Fibroblast of skin of abdomen (primary cell): ENCODE data around the gene FASLG. TPM values are rescaled to one million over a fixed set of nuclear protein-coding genes. Genes with fewer than 3 reads are reported as not detected.
A peak's percentile ranks its signal among the peaks of the same experiment; 100 is the strongest.
"Not testable (repeated sequence)": the region's sequence is repeated elsewhere in the genome, so short reads cannot be mapped to it uniquely, and the experiment has no call there.

Experiments
- DNase-seq: peaks from one replicate; pipeline ENCODE4 v3.0.0-alpha.2; 2013
- polyA plus RNA-seq, 2 experiments: library from polyadenylated mRNA; unstranded; fragments of 120-200 nt; gene quantifications; one replicate each; pipeline ENCODE4 v1.2.1, GENCODE V29; 2013; ENCODE audit not compliant: insufficient read length in 2 of 2

Gene FASLG, protein sequence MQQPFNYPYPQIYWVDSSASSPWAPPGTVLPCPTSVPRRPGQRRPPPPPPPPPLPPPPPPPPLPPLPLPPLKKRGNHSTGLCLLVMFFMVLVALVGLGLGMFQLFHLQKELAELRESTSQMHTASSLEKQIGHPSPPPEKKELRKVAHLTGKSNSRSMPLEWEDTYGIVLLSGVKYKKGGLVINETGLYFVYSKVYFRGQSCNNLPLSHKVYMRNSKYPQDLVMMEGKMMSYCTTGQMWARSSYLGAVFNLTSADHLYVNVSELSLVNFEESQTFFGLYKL
- not detected for polyA plus RNA-seq (2013, experiment 1 of 2; ENCODE audit: insufficient read length)
- polyA plus RNA-seq (2013, experiment 2 of 2; ENCODE audit: insufficient read length): not detected

DNA sequence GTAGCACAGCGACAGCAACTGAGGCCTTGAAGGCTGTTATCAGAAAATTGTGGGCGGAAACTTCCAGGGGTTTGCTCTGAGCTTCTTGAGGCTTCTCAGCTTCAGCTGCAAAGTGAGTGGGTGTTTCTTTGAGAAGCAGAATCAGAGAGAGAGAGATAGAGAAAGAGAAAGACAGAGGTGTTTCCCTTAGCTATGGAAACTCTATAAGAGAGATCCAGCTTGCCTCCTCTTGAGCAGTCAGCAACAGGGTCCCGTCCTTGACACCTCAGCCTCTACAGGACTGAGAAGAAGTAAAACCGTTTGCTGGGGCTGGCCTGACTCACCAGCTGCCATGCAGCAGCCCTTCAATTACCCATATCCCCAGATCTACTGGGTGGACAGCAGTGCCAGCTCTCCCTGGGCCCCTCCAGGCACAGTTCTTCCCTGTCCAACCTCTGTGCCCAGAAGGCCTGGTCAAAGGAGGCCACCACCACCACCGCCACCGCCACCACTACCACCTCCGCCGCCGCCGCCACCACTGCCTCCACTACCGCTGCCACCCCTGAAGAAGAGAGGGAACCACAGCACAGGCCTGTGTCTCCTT, at the start of gene FASLG:
Gene FASLG (plus strand): TSS at position 233 of the 583 bp plus-strand sequence. CDS start 99 bp downstream, at position 332.
- no peak for DNase-seq

DNA sequence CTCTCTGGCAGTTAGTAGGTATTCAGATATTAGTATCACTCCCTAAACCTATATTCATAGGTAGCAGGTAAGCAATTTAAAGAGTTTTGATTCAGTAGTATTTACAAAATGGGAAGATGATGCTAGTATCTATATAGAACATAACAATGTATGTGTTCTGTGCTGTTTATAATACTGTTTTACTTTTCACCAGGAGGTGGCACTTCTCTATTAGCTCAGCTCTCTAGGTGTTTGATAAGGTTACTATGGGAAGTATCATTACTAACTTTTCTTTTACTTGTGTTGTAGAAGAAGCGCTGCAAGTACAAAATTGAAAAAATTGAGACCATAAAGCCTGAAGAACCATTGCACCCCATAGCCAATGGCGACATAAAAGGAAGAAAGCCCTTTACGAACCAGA, 49.4 kb upstream of the FASLG start:
- peak; percentile 14 for DNase-seq

DNA sequence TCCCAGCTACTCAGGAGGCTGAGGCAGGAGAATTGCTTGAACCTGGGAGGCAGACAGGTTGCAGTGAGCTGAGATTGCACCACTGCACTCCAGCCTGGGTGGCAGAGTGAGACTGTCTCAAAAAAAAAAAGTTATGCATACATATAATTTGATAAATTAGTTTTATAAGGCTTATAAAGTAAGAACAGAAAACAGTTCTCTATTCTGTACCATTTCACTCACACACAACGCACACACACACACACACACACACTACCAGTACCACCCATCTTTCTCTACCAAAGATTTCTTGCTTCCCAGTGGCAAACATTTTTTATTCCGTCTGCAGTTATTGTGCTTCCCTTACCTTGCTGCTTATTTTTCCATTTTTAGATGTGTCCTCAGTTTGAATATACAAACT, 46.4 kb upstream of the FASLG start:
- DNase-seq: no peak

DNA sequence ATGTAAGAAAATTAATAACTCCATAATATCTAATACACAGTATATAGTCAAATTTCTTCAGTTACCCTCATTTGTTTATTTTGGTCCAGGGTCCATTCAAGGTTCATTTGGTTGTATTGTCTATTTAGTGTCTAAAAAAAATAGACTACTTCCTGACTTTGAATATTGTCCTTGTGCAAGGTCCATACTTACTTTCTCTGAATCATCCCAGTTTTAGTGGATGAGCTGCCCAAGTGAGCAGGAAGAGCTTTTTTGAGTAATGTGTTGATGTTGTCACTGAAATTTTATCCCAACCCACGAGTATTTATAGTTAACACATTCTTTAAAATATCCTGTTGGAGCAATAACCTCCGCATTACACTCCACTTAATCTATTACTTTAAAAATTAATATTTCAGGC, 45.6 kb upstream of the FASLG start:
- DNase-seq: no peak

DNA sequence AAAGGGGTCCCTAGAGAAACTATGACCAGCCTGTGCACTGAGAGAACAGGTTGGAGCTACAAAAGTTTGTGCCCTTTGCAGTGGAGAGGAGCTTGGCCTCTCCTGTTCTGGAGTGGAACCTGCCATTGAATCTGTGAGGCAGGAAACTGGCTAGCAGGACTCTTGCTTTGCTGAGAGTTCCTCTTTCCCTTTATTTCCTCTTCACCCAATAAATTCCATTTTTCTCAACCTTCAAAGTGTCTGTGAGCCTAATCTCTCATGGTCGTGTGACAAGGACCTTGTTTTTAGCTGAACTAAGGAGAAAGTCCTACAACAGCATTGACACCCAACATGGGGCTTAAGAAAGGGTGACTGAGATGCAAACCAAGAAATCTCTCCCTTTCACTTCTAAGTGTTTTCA, 42.7 kb upstream of the FASLG start:
- no peak for DNase-seq

DNA sequence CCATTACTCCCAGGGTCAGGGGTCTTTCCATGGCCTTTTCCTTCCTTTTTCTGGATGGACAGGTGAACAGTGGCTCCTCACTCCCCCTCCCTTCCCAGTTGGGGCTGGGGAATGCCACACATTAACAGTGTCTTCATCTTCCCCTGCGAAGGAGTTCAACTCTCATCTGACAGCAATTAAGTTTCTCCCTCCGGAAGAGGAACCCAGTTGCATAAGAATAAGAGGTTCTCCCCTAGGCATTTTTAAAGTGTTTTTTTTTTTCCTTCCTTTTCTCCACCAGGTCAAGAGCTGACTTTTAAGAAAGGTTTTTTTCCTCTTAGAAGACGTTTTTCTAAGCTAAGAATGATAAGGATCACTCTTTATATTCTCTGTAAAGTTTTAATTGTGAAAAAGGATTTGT, 42.3 kb upstream of the FASLG start:
- no peak for DNase-seq

DNA sequence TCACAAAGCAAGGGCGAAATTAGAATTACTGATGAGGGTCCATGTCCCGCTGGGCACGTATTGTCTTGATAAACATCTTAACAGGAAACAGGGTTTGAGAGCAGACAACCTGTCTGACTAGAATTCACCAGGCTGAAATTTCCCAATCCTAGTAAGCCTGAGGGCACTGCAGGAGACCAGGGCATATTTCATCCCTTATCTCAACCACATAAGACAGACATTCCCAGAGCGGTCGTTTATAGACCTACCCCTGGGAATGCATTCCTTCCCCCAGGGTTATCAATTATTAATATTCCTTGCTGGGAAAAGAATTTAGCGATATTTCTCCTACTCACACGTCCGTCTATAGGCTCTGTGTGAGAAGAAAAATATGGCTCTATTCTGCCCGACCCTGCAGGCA, 38.3 kb upstream of the FASLG start:
- not testable (repeated sequence) for DNase-seq

DNA sequence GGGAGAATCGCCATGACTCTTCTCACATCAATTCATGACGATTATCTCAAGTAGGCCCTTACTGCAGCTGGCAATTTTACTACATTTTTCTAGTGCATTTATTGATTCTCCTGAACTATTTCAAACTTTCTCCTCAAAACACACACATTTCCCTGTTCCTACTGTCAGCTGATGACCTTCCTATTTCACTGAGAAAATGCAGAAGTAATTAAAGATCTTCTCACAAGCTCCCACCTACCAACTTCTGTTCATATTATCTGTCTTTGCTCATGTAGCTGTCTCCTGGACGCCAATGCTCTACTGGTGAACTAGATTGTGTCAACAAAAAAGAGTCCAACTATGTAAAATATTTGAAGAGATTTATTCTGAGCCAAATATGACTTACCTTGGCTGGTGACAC, 36.4 kb upstream of the FASLG start:
- no peak for DNase-seq

DNA sequence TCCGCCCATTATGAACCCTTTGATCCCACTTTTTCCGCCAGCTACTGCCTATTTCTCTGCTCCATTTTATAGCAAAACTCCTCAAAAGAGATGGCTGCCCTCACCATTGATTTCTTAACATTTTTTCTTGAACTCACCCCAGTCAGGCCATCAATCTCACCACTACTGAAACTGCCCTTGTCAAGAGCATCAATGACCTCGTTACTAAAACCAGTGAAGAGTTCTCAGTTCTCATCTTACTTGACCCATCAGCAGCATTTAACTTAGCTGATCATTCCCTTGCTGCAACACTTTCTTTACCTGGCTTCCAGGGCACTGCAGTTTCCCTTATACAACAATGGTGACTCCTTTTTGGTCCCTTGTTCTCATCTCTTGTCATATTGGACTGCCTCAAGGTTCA, 35.2 kb upstream of the FASLG start:
- DNase-seq: no peak

DNA sequence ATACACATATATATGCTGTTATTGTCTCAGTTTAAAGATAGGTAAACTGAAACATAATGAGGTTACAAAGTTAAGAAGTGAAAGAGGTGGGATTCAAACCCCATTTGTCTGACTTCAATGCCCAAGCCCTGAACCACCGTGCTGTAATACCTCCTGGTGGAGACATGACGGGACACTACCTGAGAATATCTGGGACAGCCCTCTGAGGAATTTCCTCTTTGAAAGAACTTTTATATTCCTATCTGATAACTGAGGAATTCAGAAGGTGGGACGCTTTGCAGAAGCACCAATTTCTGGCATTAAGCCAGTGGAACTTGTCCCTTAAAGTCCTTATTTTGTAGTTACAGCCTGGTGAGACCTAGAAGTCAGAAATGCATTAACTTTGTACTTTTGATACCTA, 32.1 kb upstream of the FASLG start:
- no peak for DNase-seq

DNA sequence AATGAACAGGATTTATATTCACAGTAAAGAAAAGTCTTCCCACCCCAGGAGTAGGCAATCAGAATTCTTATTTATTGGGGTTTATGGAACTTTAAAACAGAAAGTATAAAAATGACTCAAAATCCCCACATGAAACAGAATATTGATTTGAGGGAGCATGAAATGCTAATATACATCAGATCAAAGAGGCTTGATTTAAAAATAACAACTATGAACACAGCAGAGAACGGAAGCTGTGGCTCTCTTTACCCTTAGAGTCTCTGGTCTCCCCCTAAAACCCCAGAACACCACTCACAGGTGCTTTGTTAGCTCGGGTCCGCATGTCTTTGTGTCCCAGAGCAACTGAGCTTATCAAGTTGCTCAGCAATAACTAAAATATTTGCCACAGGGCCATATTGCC, 31.2 kb upstream of the FASLG start:
- DNase-seq: no peak

DNA sequence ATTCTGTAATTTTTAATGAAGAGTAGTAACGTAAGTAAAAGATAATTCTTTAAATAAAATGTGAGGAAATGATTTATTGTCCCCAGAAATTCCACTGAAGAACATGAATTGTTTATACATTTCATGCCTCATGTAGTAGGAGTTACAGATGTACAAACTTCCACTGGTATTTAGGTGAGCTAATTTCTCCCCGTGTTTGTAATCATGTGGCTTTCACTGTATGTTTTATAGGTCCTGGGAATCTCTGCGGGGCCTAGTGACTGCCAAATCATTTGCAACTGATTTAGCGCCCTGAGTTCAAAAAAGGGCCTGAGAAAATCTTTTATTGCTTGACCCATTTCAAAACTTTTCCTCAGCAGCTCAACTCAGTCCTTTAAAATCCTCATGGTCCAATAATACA, 30.5 kb upstream of the FASLG start:
- DNase-seq: peak; percentile 45

DNA sequence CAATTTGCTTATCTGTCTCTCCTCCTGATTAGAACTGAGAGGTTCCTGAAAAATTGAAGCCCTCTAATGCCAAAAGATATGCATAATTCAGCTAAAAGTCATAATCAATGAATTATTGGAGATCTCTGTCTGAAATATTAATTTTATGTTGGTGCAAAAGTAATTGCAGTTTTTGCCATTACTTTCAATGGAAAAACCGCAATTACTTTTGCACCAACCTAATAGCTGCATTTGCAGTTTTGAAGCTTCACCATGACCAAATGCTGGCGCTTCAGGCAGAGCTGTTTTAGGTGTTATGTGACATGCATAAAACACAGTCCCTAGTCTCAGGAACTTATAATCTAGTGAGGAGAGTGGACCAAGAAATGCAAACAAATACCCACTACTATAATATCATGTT, 29.7 kb upstream of the FASLG start:
- DNase-seq: no peak

DNA sequence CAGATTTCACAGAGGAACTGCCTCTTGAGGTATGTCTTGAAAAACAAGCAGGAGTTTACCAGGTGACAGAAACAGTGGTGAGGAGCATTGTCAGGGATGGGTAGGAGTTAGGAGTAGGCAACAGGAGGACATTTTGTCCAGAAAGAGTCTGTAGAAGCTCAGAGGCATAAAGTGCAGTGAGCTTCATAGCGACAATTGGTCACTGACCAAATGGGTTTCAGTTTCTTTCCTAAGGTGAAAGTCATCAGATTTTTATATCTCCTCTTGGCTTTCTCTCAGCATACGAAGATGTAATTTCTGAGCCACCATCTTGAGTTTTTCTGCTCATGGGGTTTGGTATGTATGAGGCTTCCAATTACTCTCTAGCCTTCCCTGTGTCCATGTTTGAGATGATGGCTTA, 29.3 kb upstream of the FASLG start:
- no peak for DNase-seq

DNA sequence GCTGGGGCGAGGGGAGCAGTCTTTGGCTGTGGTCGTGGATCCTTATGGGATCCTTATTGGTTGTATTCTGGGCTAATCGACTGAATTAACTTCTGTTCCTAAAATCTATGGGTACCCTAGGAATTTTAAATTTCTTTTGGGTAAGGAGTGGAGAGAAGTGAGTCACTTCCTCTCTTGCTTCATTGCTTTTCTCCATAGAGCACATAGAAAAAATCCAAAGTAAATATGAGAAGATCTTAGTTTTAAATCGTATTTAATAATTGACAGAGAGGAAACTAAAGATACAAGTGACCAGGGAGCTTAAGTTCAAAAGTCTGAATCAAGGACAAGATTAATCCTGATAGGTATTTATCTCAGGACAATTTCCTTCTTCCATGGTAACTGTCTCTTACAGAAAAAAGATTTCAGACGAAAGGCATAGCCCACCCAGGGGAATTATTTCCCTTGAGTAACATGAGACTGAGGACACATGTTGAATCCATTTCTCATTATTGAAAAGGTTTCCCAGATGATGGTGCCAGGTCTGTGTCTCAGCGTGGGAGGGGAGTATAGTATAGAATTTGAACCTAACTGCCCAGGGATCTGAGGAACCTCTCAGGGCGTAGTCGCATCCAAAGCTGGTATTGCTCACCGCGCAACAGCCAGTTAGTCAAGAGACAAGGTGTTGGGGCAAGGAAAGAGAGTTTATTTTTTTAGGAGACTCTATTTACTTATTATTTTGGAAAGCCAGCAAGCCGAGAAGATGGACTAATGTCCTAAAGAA, 28.7 kb upstream of the FASLG start:
- DNase-seq: no peak

DNA sequence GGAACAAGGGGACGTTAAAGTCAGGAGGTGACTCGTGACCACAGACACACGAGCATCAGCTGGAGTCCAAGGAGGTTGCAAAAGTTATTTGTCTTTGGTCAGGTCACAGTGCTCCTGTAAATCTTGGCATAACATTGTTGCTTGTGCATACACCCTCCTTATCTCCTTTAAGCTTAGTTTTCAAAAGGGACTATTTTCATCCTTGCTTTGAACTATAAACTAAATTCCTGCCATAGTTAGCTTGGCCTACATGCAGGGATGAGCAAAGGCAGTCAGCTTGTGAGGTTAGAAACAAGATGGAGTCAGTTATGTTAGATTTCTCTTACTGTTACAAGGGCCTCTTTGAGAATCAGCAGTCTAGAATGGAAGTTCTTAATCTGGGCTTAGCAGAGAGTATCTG, 28.0 kb upstream of the FASLG start:
- DNase-seq: no peak

DNA sequence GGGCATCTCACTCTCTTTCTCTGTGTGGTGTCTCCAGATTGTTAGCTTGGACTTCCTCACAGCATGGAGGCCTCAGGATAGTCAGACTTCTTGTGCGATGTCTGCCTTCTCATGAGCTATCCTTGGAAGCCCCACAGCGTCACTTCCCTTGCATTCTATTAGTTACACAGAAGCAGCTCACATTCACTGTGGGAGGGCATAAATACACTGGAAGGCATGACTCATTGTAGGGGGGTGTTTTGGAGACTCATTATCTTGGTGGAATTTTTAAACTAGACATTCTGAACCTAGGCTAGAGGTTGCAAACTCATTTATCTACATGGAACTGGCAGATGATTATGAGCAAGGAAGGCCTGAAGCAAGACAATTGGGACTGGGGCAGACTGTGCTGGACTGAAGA, 21.4 kb upstream of the FASLG start:
- DNase-seq: peak; percentile 87

DNA sequence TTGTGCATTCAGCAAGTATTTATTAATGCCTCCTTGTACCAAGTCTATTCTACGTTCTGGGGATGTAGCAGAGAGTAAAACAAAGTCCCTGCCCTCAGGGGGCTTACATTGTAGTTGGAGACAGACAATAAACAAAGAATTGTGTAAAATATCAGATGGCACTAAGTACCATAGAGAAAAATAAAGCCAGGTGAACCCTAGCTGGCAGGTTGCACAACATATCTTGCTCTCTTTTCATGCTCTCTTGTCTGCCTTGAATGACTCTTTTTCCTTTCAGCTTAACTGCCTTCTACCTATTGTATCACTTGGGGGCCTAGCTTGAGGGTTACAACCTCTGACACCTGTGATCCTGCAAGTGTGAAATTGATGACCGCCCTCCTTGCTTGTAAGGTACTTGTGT, 20.7 kb upstream of the FASLG start:
- no peak for DNase-seq

DNA sequence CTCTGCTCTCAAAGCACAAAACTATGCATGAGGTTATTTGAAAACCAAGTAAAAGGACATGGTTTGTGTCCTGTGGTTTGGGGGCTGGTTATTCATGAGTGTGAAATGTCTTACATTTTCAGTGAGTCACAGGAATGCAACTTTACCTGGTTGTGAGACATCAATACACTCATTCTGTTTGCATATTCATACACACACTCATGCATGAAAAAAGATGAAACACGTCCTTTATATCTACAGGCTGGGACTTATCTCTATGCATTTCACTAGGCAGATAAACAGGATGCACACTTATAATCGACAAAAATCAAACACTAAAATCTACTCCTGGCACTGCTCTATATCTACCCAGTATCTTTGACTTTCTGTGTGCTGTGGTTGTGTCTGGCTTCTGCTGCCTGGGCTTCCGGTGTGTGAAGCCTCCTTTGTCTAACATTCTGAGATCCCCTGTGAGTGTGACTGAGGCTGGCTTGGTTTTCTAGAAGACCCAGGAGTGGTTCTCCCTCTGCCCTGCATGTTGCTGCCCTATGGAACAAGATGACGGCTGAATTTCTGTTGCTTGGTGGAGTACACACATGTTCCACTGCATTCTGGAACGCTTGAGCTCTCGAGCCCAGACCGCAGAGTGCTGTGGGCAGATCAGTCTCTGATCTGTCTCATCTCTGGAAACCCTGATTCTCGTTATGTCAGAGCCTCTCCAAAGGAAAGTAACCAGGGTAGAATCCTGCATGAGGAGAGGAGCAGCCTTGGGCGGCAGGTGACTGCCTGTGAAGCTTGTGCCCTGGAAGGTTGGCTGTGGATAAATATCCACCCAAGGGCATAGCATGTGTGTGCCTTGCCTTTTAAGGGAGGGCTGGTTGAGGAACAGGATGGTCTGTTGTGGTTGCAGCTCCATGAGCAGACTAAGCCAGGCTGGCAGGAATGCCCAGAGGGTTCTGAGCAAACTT, 19.7 kb upstream of the FASLG start:
- peak; percentile 96 for DNase-seq

DNA sequence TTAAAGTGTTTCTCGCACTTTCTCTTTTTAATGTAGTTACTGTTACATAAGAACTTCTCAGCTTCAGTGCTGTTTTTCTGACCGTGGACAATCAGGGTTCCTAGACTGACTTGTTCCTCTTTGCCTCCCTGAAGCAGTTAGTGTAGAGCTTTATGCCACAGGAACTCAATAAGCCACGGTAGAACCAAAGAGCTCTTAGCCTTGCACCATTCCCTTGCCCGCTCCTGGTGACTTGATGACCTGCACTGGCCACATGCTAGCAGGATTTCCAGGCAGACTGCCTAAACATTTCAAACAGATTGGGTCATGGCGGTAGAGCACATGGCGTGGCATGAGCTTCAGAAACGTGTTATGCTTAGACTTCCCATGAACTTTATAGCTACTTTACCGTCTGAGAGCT, 18.8 kb upstream of the FASLG start:
- DNase-seq: no peak

DNA sequence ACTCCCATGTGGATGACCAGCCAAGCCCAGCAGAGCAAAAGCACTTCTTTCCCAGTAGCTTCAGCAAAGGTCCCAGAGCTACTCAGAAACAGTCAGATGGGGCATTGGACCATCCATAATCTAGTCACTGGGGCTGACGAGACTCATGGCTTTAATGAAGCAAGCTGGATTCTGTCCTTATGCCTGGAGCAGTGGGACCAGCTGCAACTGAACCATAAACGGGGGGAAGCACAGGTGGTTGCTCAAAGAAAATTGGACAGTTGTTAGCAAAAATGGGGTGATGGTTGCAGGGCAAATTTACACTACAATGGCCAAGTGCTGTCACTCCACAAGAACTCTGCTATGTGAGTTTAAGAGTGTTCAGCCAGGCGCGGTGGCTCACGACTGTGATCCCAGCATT, 17.4 kb upstream of the FASLG start:
- no peak for DNase-seq

DNA sequence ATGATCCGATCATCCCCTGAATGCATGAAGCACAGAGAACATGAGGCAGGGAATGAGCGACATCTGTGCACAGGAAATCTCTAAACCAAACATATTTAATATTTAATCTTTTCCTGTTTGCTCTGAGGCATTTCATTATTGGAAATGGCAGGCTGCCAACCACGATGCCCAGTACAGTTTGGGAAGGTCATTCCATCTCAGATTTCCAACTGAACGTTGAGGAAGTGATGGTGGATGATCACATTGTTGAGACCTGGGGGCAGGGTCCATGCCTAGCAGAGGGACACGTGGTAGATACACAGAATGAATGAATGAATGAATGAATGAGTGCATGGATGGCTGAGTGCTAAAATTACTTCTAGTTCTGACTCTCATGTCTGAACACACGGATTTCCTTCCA, 15.9 kb upstream of the FASLG start:
- DNase-seq: no peak

DNA sequence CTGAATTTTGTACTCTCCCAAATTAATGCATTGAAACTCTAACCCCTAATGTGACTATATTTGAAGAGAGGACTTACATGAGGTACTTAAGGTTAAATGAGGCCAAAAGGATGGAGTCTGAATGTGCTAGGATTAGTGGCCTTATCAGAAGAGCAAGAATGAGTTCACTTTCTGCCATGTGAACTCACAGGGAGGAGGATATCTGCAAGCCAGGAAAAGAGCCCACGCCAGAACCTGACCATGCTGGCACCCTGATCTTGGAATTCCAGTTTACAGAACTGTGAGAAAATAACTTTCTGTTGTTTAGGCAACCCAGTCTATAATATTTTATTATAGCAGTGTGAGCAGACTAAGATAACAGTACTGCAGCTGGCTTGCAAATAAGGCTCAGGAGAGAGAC, 12.2 kb upstream of the FASLG start:
- no peak for DNase-seq
